ENCODE measurements around the gene ANKRD31.
"Not testable (repeated sequence)": the region's sequence is repeated elsewhere in the genome, so short reads cannot be mapped to it uniquely, and the experiment has no call there.

ANKRD31 gene

GRCh38 chr5:75235711-75236110 is 967 bp downstream of the ANKRD31 start:
- DNase-seq (ENCODE audit: low read depth in 3 of 3, low spot score in 1 of 3), result no peak

GRCh38 chr5:75234251-75234650 is 2.4 kb downstream of the ANKRD31 start:
- no peak for DNase-seq (ENCODE audit: low read depth in 3 of 3, low spot score in 1 of 3)

DNA sequence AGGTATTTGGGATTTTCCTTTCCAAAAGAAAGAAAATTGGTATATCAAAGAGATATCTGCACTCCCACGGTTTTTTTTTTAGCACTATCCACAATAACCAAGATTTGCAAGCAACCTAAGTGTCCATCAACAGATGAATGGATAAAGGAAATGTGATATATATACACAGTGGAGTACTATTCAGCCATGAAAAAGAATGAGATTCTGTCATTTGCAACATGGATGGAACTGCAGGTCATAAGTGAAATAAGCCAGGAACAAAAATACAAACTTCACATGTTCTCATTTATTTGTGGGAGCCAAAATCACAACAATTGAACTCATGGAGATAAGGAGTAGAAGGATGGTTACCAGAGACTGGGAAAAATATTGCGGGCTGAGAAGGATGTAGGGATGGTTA is 9.8 kb downstream of the ANKRD31 start:
- no peak for DNase-seq (ENCODE audit: low read depth in 3 of 3, low spot score in 1 of 3)

GRCh38 chr5:75225506-75225905 is 11.2 kb downstream of the ANKRD31 start:
- no peak for DNase-seq (ENCODE audit: low read depth in 3 of 3, low spot score in 1 of 3)

GRCh38 chr5:75220787-75221186 is 15.9 kb downstream of the ANKRD31 start:
- not testable (repeated sequence) for DNase-seq (ENCODE audit: low read depth in 3 of 3, low spot score in 1 of 3)

DNA sequence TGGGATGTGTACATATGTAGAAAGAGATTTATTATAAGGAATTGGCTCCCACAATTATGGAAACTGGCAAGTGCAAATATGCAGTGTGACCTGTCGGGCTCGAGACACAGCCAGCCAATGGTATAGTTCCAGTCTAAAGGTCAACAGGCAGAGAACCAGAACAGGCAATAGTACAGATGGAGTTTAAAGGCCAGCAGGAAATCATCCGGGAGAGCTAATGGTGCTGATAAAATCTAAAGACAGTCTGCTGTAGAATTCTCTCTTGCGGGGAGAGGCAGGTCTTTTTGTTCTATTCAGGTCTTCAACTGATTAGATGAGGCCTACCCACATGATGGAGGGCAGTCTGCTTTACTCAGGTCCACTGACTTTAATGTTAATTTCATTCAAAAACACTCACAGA is 21.8 kb downstream of the ANKRD31 start:
- DNase-seq (ENCODE audit: low read depth in 3 of 3, low spot score in 1 of 3), result no peak

- no peak for DNase-seq (ENCODE audit: low read depth in 3 of 3, low spot score in 1 of 3)
Observed at GRCh38 chr5:75214409-75214808, 22.3 kb downstream of the ANKRD31 start.

DNA sequence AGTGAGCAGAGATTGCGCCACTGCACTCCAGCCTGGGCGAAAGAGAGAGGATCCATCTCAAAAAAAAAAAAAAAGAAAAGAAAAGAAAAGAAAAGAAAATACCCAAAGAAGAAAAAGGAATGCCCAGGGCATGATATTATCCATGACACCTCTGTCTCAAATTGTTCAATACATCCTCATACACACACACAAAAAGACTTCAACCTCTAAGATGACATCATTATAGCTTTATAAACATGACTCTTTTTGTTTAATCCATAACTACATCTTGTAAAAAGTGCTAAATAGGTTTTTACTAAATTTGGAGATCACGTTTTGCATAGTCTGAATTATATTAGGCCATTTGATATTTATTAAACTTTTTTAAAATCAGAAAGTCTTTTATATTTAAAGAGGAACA is 33.1 kb downstream of the ANKRD31 start:
- no peak for DNase-seq (ENCODE audit: low read depth in 3 of 3, low spot score in 1 of 3)

- no peak for DNase-seq (ENCODE audit: low read depth in 3 of 3, low spot score in 1 of 3)
Observed at GRCh38 chr5:75202935-75203334, 33.7 kb downstream of the ANKRD31 start.

DNA sequence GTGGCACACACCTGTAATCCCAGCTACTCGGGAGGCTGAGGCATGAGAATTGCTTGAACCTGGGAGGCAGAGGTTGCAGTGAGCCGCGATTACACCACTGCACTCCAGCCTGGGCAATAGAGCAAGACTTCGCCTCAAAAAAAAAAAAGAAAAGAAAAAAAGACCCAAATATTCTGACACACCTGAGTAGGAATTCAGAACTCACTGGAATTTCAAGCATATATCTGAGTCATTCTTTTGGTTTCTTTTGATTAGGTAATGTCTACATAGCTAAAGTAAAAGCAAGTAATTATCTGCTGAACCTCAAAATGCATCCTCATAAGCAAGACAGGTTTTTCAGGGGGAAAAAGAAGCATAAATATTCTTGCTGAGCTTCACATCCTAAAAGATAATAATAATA is 35.9 kb downstream of the ANKRD31 start:
- DNase-seq (ENCODE audit: low read depth in 3 of 3, low spot score in 1 of 3), result no peak

- no peak for DNase-seq (ENCODE audit: low read depth in 3 of 3, low spot score in 1 of 3)
Observed at GRCh38 chr5:75199946-75200345, 36.7 kb downstream of the ANKRD31 start.

- no peak for DNase-seq (ENCODE audit: low read depth in 3 of 3, low spot score in 1 of 3)
Observed at GRCh38 chr5:75199071-75199470, 37.6 kb downstream of the ANKRD31 start.

GRCh38 chr5:75197745-75198144 is 38.9 kb downstream of the ANKRD31 start:
- no peak for DNase-seq (ENCODE audit: low read depth in 3 of 3, low spot score in 1 of 3)

GRCh38 chr5:75192804-75193203 is 43.9 kb downstream of the ANKRD31 start:
- no peak for DNase-seq (ENCODE audit: low read depth in 3 of 3, low spot score in 1 of 3)

DNA sequence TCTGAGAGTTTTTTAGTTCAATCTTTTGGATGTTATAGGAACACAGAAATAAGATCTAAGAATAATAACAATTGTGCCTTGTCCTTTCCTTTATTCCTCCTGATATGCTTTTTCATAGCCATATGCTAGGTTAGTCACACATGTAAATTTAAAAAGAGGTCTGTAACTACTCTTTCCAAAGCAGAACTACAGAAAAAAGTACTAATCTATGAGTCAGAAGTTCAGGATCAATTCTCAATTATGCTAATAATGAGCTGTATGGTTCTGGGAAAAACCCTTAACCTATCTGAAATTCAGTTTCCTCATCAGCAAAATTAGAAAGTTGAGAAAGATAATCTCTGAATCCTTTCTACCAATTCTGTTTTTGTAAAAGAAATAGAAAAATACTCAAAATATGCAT is 44.4 kb downstream of the ANKRD31 start:
- no peak for DNase-seq (ENCODE audit: low read depth in 3 of 3, low spot score in 1 of 3)

- DNase-seq (ENCODE audit: low read depth in 3 of 3, low spot score in 1 of 3), result no peak
Observed at GRCh38 chr5:75190227-75190626, 46.5 kb downstream of the ANKRD31 start.

- no peak for DNase-seq (ENCODE audit: low read depth in 3 of 3, low spot score in 1 of 3)
Observed at GRCh38 chr5:75189353-75189752, 47.3 kb downstream of the ANKRD31 start.

DNA sequence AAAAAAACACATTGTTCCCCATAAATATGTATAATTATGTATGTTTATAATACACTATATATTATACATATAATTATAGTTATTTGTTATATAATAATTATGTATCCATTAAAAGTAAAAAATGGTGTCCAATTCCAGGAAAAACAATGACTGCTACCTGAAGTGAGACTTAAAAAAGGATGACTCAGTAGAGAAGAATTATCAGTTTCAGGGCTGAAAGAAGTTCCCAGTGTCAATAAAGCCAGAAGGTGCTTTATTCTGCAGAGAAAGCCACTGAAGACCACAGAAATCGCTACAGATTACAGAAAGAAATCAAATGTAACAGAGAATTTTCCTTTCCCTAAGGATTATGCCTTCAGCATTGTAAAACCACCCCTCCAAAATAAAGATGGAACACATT is 50.9 kb downstream of the ANKRD31 start:
- no peak for DNase-seq (ENCODE audit: low read depth in 3 of 3, low spot score in 1 of 3)

- DNase-seq (ENCODE audit: low read depth in 3 of 3, low spot score in 1 of 3), result not testable (repeated sequence)
Observed at GRCh38 chr5:75176009-75176408, 60.7 kb downstream of the ANKRD31 start.

DNA sequence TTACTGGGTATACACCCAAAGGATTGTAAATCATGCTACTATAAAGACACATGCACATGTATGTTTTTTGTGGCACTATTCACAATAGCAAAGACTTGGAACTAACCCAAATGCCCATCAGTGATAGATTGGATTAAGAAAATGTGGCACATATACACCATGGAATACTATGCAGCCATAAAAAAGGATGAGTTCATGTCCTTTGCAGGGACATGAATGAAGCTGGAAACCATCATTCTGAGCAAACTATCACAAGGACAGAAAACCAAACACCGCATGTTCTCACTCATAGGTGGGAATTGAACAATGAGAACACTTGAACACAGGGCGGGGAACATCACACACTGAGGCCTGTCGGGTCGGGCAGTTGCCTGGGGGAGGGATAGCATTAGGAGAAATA is 61.8 kb downstream of the ANKRD31 start:
- DNase-seq (ENCODE audit: low read depth in 3 of 3, low spot score in 1 of 3), result not testable (repeated sequence)

GRCh38 chr5:75169516-75169915 is 67.2 kb downstream of the ANKRD31 start:
- DNase-seq (ENCODE audit: low read depth in 3 of 3, low spot score in 1 of 3), result no peak

- no peak for DNase-seq (ENCODE audit: low read depth in 3 of 3, low spot score in 1 of 3)
Observed at GRCh38 chr5:75168026-75168735, 68.5 kb downstream of the ANKRD31 start.

DNA sequence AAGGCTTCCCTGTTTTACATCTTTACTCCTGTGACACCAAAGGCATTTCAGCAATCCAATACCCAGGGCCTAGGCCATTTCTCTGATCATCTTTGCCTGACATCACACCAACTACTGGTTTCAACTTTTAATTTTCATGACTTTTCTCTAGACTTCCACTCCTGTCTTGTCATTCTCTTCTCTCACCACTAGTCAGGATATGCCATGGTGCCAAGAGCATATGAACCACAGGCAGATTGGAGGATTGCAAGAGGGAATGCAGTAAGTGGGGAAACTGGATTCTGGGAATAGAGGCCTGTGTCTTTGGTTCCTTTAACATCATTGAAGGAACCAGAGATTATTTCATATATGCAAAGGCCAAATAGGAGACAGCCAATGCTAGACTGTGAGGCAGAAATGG is 69.3 kb downstream of the ANKRD31 start:
- no peak for DNase-seq (ENCODE audit: low read depth in 3 of 3, low spot score in 1 of 3)
